K562 (cell line): Measurements from ENCODE around the gene COMP. TPM values are rescaled to one million over a fixed set of nuclear protein-coding genes. Genes with fewer than 3 reads are reported as not detected.

Source experiments
- CBFA2T2 ChIP-seq: fragments of 450-650 bp; conservative IDR thresholded peaks from 2 replicates; pipeline ENCODE4 v1.6.1; 2017; ENCODE audit warnings: mild to moderate bottlenecking
- CBX1 ChIP-seq: sonication (generic); IDR thresholded peaks from 2 replicates; pipeline ENCODE4 v1.6.1; 2016; ENCODE audit warnings: antibody characterized with exemption, low read depth, mild to moderate bottlenecking
- ESRRA ChIP-seq: fragments of 450-650 bp; IDR thresholded peaks from 2 replicates; pipeline ENCODE4 v1.6.1; 2014; ENCODE audit warnings: low read depth, mild to moderate bottlenecking, moderate library complexity, borderline replicate concordance
- HDAC1 ChIP-seq, 2 experiments: fragments of 450-650 bp; IDR thresholded peaks; 2 replicates each; pipeline ENCODE4 v1.6.1; 2016 to 2017; ENCODE audit warnings: inconsistent platforms in 1 of 2, mild to moderate bottlenecking in 1 of 2, moderate library complexity in 1 of 2
- HLTF ChIP-seq: fragments of 450-650 bp; IDR thresholded peaks from 2 replicates; pipeline ENCODE4 v1.6.1; 2016
- KDM2B ChIP-seq: fragments of 250-450 bp; sonication (Bioruptor Pico); IDR thresholded peaks from 2 replicates; pipeline ENCODE4 v1.8.0; 2021; ENCODE audit warnings: mild to moderate bottlenecking, moderate library complexity
- KLF1 ChIP-seq: fragments of 450-650 bp; IDR thresholded peaks from 2 replicates; pipeline ENCODE4 v1.6.1; 2016; ENCODE audit warnings: missing genetic modification characterization, missing compliant biosample characterization
- KLF10 ChIP-seq: fragments of 250-450 bp; sonication (Bioruptor Pico); IDR thresholded peaks from 2 replicates; pipeline ENCODE4 v1.6.1; 2021; ENCODE audit warnings: matching md5 sums
- MAZ ChIP-seq, 2 experiments: fragments of 450-650 bp in 1 of 2; sonication (generic) in 1 of 2; formaldehyde crosslinking; IDR thresholded peaks in 1 of 2; conservative IDR thresholded peaks in 1 of 2; 2 replicates each; pipeline versions ENCODE4 v1.4.0 to v1.5.0; 2020; ENCODE audit warnings: mild to moderate bottlenecking in 1 of 2, missing genetic modification reagents in 1 of 2
- NRF1 ChIP-seq, 2 experiments: fragments of 450-650 bp; IDR thresholded peaks in 1 of 2; conservative IDR thresholded peaks in 1 of 2; 2 replicates each; pipeline ENCODE4 v1.6.1; 2014; ENCODE audit warnings: mild to moderate bottlenecking in 2 of 2
- RAD51 ChIP-seq: fragments of 450-650 bp; IDR thresholded peaks from 2 replicates; pipeline ENCODE4 v1.7.1; 2016; ENCODE audit warnings: low read depth, mild to moderate bottlenecking, borderline replicate concordance
- RBM17 ChIP-seq: fragments of 200-400 bp; formaldehyde crosslinking; IDR thresholded peaks from 2 replicates; pipeline ENCODE4 v1.6.1; 2017; ENCODE audit warnings: low read depth, mild to moderate bottlenecking, low read length, borderline replicate concordance
- RBM22 ChIP-seq: fragments of 200-400 bp; formaldehyde crosslinking; IDR thresholded peaks from 2 replicates; pipeline ENCODE4 v1.6.1; 2018; ENCODE audit warnings: low read length, low read depth; ENCODE audit not compliant: poor library complexity, severe bottlenecking
- RFX5 ChIP-seq: IDR thresholded peaks from 2 replicates; pipeline ENCODE4 v1.6.1; 2011; ENCODE audit warnings: low read depth, mild to moderate bottlenecking, improper control_type of control experiment, low read length
- TEAD2 ChIP-seq: fragments of 450-650 bp; IDR thresholded peaks from 2 replicates; pipeline ENCODE4 v1.6.1; 2016; ENCODE audit warnings: missing genetic modification characterization, control low read depth, missing compliant biosample characterization
- TEAD4 ChIP-seq, 2 experiments: sonication (generic) in 1 of 2; formaldehyde crosslinking in 1 of 2; IDR thresholded peaks; 2 replicates each; pipeline versions ENCODE4 v1.6.1 to v1.8.0; 2012 to 2022; ENCODE audit warnings: borderline replicate concordance in 1 of 2, inconsistent platforms in 1 of 2, low read length in 1 of 2, mild to moderate bottlenecking in 1 of 2, missing genetic modification reagents in 1 of 2
- XRCC5 ChIP-seq: fragments of 200-400 bp; formaldehyde crosslinking; IDR thresholded peaks from 2 replicates; pipeline ENCODE4 v1.6.1; 2017; ENCODE audit warnings: low read depth, mild to moderate bottlenecking, low read length
- ZBTB1 ChIP-seq: sonication (generic); formaldehyde crosslinking; IDR thresholded peaks from 2 replicates; pipeline ENCODE4 v1.8.1; 2023; ENCODE audit warnings: missing genetic modification reagents, low read depth, mild to moderate bottlenecking, borderline replicate concordance
- ZNF408 ChIP-seq: fragments of 250-450 bp; sonication (Bioruptor Pico); IDR thresholded peaks from 2 replicates; pipeline ENCODE4 v1.4.0; 2020; ENCODE audit warnings: low read depth, mild to moderate bottlenecking, moderate library complexity
- polyA plus RNA-seq, 8 experiments: library from polyadenylated mRNA; depleted of rRNA in 4 of 8; stranded (reverse) in 5 of 8; unstranded in 3 of 8; fragments of >200 nt; fragmentation: Nextera tagmentation in 2 of 8; fragmentation: Illumina TruSeq in 1 of 8; extraction: Ambion mirVana in 2 of 8; extraction: Trizol in 1 of 8; gene quantifications; 2 replicates each; pipeline versions ENCODE4 v1.2.1 to v1.2.3, GENCODE V29; 2011 to 2014; ENCODE audit warnings: inconsistent platforms in 1 of 8, missing spikeins in 1 of 8
- total RNA-seq, 7 experiments: library from RNA; depleted of rRNA in 6 of 7; stranded (reverse); fragments of >200 nt in 6 of 7; fragmentation: Illumina TruSeq in 2 of 7; extraction: Trizol in 2 of 7; gene quantifications; 2 replicates each; pipeline versions ENCODE4 v1.2.1 to v1.2.3, GENCODE V29; 2011 to 2021; ENCODE audit warnings: low replicate concordance in 1 of 7
- TF ChIP-seq, protein P1 (sequence below): fragments of 250-450 bp; sonication (Bioruptor Pico); IDR thresholded peaks from 2 replicates; pipeline ENCODE4 v1.8.0; 2021; ENCODE audit warnings: moderate library complexity, mild to moderate bottlenecking, inconsistent platforms
- TF ChIP-seq, protein P2 (sequence below): fragments of 200-800 bp; sonication (Bioruptor generic); IDR thresholded peaks from 2 replicates; pipeline ENCODE4 v1.6.1; 2017; ENCODE audit warnings: missing genetic modification characterization, missing compliant biosample characterization
- TF ChIP-seq, protein P3 (sequence below): fragments of 250-450 bp; sonication (Bioruptor Pico); IDR thresholded peaks from 2 replicates; pipeline ENCODE4 v1.5.0; 2020; ENCODE audit warnings: mild to moderate bottlenecking
- TF ChIP-seq, protein P4 (sequence below): fragments of 250-450 bp; sonication (Bioruptor Pico); IDR thresholded peaks from 2 replicates; pipeline ENCODE4 v1.8.0; 2021; ENCODE audit warnings: moderate library complexity, mild to moderate bottlenecking, inconsistent platforms

Gene COMP
- total and polyA plus RNA-seq, 9 of the 15 experiments (the other 6 are each of a cell fraction or from before 2014, with no cell fraction given): 0.07 TPM; not detected in 8

DNA sequence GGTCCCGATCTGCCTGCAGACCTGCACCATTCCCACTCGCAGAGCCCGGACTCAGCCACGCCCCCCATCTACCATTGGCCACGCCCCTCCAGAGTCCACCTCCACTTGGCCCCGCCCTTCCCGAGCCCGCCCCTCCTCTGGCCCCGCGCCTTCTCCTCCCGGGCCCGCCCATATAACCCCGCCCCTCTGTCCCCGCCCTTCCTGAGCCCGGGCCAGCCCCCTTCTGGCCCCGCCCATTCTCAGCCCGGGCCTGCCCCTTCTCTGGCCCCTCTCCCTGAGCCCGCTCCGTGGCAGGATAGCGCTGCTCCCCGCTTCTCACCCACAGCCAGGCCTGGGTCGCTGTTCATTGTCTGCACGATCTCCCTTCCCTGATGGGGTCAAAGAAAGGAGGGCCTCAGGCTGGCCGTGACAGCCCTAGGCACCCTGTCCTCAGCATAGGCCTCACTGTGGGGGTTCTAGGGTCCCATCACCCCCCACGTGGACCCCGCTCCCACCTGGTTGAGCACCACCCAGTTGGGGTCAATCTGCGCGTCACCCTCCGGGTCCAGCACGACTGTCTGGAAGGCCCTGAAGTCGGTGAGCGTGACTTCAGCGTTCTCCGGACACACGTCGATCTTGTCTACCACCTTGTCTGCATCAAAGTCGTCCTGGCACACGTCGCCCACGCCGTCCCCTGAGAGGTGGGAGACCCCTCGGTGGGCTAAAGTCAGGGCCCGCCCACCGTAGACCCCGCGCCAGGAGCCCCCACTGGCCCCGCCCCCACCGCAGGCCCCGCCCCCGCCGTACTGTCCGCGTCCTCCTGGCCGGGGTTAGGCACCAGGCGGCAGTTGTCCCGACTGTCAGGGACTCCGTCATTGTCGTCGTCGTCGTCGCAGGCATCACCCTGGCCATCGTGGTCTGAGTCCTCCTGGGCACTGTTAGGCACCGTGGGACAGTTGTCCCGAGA is 5.7 kb downstream of the COMP start (continued):
- TF ChIP-seq NRF1 (conservative IDR thresholded peaks at IDR 0.05 in 1 of 2, IDR thresholded peaks at IDR 0.05 in 1 of 2) (peak; percentile 44 to 47), ZBTB1 (CRISPR knock-in tag) (no peak), KDM2B (CRISPR knock-in tag) (peak; percentile 8; the same call in 1 of the 2 replicates), RFX5 (no peak), TEAD4 (IDR thresholded peaks at IDR 0.05; ENCODE audit: low read length) (no peak), TEAD4 (CRISPR knock-in tag; IDR thresholded peaks at IDR 0.05; ENCODE audit: borderline replicate concordance) (no peak), HLTF (no peak), KLF1 (tag) (no peak), RAD51 (no peak), CBX1 (no peak), RBM17 (no peak), MAZ (CRISPR knock-in tag; conservative IDR thresholded peaks at IDR 0.05 in 1 of 2, IDR thresholded peaks at IDR 0.05 in 1 of 2) (peak; percentile 20 to 45; a peak in 1 of 4 replicates), ESRRA (no peak), TEAD2 (no peak), ZNF408 (CRISPR knock-in tag) (no peak), RBM22 (no peak), HDAC1 (IDR thresholded peaks at IDR 0.05) (peak in 1 of 2 experiments; percentile 41; a peak in 1 of 4 replicates), CBFA2T2 (no peak), KLF10 (no peak), XRCC5 (no peak)
- TF ChIP-seq, protein P1, sequence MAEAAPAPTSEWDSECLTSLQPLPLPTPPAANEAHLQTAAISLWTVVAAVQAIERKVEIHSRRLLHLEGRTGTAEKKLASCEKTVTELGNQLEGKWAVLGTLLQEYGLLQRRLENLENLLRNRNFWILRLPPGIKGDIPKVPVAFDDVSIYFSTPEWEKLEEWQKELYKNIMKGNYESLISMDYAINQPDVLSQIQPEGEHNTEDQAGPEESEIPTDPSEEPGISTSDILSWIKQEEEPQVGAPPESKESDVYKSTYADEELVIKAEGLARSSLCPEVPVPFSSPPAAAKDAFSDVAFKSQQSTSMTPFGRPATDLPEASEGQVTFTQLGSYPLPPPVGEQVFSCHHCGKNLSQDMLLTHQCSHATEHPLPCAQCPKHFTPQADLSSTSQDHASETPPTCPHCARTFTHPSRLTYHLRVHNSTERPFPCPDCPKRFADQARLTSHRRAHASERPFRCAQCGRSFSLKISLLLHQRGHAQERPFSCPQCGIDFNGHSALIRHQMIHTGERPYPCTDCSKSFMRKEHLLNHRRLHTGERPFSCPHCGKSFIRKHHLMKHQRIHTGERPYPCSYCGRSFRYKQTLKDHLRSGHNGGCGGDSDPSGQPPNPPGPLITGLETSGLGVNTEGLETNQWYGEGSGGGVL (CRISPR knock-in tag): no peak
- TF ChIP-seq, protein P2, sequence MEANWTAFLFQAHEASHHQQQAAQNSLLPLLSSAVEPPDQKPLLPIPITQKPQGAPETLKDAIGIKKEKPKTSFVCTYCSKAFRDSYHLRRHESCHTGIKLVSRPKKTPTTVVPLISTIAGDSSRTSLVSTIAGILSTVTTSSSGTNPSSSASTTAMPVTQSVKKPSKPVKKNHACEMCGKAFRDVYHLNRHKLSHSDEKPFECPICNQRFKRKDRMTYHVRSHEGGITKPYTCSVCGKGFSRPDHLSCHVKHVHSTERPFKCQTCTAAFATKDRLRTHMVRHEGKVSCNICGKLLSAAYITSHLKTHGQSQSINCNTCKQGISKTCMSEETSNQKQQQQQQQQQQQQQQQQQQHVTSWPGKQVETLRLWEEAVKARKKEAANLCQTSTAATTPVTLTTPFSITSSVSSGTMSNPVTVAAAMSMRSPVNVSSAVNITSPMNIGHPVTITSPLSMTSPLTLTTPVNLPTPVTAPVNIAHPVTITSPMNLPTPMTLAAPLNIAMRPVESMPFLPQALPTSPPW (CRISPR knock-in tag): peak; percentile 84
- TF ChIP-seq, protein P3, sequence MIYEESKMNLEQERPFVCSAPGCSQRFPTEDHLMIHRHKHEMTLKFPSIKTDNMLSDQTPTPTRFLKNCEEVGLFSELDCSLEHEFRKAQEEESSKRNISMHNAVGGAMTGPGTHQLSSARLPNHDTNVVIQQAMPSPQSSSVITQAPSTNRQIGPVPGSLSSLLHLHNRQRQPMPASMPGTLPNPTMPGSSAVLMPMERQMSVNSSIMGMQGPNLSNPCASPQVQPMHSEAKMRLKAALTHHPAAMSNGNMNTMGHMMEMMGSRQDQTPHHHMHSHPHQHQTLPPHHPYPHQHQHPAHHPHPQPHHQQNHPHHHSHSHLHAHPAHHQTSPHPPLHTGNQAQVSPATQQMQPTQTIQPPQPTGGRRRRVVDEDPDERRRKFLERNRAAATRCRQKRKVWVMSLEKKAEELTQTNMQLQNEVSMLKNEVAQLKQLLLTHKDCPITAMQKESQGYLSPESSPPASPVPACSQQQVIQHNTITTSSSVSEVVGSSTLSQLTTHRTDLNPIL (CRISPR knock-in tag): no peak
- TF ChIP-seq, protein P4, sequence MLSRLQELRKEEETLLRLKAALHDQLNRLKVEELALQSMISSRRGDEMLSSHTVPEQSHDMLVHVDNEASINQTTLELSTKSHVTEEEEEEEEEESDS (CRISPR knock-in tag): no peak
